DMS 273 (cell line): Measurements from ENCODE around the gene PTPRR.

Experiments
- DNase-seq: peaks from one replicate; lab custom pipeline; 2025; ENCODE audit not compliant: unreplicated experiment; lab: John Stamatoyannopoulos, UW

Gene PTPRR

GRCh38 chr12:70806043-70806442 lies 114.5 kb downstream of the PTPRR start:
- no peak for DNase-seq

GRCh38 chr12:70798016-70798783 lies 122.3 kb downstream of the PTPRR start:
- no peak for DNase-seq

- no peak for DNase-seq
Measured at GRCh38 chr12:70796989-70797388, 123.5 kb downstream of the PTPRR start.

- DNase-seq: no peak
Measured at GRCh38 chr12:70795608-70796007, 124.9 kb downstream of the PTPRR start.

- DNase-seq: no peak
Measured at GRCh38 chr12:70794131-70794530, 126.4 kb downstream of the PTPRR start.

GRCh38 chr12:70788774-70789173 lies 131.8 kb downstream of the PTPRR start:
- no peak for DNase-seq

- no peak for DNase-seq
Measured at GRCh38 chr12:70787612-70788011, 132.9 kb downstream of the PTPRR start.

- no peak for DNase-seq
Measured at GRCh38 chr12:70785896-70786295, 134.6 kb downstream of the PTPRR start.

GRCh38 chr12:70784042-70784668 lies 136.4 kb downstream of the PTPRR start:
- DNase-seq: no peak

GRCh38 chr12:70783455-70783854 lies 137.1 kb downstream of the PTPRR start:
- DNase-seq: no peak

GRCh38 chr12:70779250-70779649 lies 141.3 kb downstream of the PTPRR start:
- DNase-seq: no peak

- DNase-seq: no peak
Measured at GRCh38 chr12:70774055-70774454, 146.5 kb downstream of the PTPRR start.

- DNase-seq: no peak
Measured at GRCh38 chr12:70772836-70773235, 147.7 kb downstream of the PTPRR start.

GRCh38 chr12:70771581-70771980 lies 149.0 kb downstream of the PTPRR start:
- DNase-seq: no peak

- DNase-seq: no peak
Measured at GRCh38 chr12:70763666-70764065, 156.9 kb downstream of the PTPRR start.

GRCh38 chr12:70762000-70762399 lies 158.5 kb downstream of the PTPRR start:
- DNase-seq: no peak

- no peak for DNase-seq
Measured at GRCh38 chr12:70759161-70759918, 161.2 kb downstream of the PTPRR start.

GRCh38 chr12:70758494-70758845 lies 162.1 kb downstream of the PTPRR start:
- no peak for DNase-seq

- DNase-seq: no peak
Measured at GRCh38 chr12:70757830-70758493, 162.6 kb downstream of the PTPRR start.

- peak; percentile 7 for DNase-seq
Measured at GRCh38 chr12:70756791-70757190, 163.7 kb downstream of the PTPRR start.

- DNase-seq: no peak
Measured at GRCh38 chr12:70756118-70756517, 164.4 kb downstream of the PTPRR start.
